H1 (cell line): ENCODE results near the gene GIGYF2.

Source experiments
- EP300 ChIP-seq, 2 experiments: IDR thresholded peaks; 1 replicate in 1 of 2; 2 replicates in 1 of 2; pipeline ENCODE4 v1.6.1; 2011 to 2012; ENCODE audit warnings: low read depth in 2 of 2, low read length in 2 of 2, mild to moderate bottlenecking in 2 of 2, borderline replicate concordance in 1 of 2, inconsistent platforms in 1 of 2, moderate library complexity in 1 of 2
- JUND ChIP-seq: IDR thresholded peaks from 2 replicates; pipeline ENCODE4 v1.6.1; 2011; ENCODE audit warnings: mild to moderate bottlenecking, improper control_type of control experiment, low read length
- POLR2A ChIP-seq, 2 experiments: IDR thresholded peaks; 1 replicate in 1 of 2; 2 replicates in 1 of 2; pipeline ENCODE4 v1.6.1; 2011; ENCODE audit warnings: low read depth in 2 of 2, low read length in 2 of 2, mild to moderate bottlenecking in 2 of 2; ENCODE audit errors: control extremely low read depth in 1 of 2
- POLR2AphosphoS5 ChIP-seq: IDR thresholded peaks from 2 replicates; pipeline ENCODE4 v1.6.1; 2011; ENCODE audit warnings: low read depth, low read length
- RNF2 ChIP-seq: fragments of 200-900, 300-1000 bp; sonication (generic); IDR thresholded peaks from 2 replicates; pipeline ENCODE4 v1.7.1; 2016; ENCODE audit warnings: borderline replicate concordance, low read depth, mild to moderate bottlenecking, antibody characterized with exemption, low read length; ENCODE audit not compliant: poor library complexity, severe bottlenecking; ENCODE audit errors: missing control alignments
- RXRA ChIP-seq: IDR thresholded peaks from 2 replicates; pipeline ENCODE4 v1.6.1; 2011; ENCODE audit warnings: low read depth, mild to moderate bottlenecking, low read length, moderate library complexity; ENCODE audit not compliant: insufficient read depth
- SRF ChIP-seq: IDR thresholded peaks from 2 replicates; pipeline ENCODE4 v1.6.1; 2011; ENCODE audit warnings: mild to moderate bottlenecking, low read depth, low read length, moderate library complexity
- YY1 ChIP-seq: IDR thresholded peaks from 2 replicates; pipeline ENCODE4 v1.6.1; 2011; ENCODE audit warnings: low read depth, mild to moderate bottlenecking, low read length
- TF ChIP-seq, protein P1 (sequence below): IDR thresholded peaks from 2 replicates; pipeline ENCODE4 v1.6.1; 2012; ENCODE audit warnings: low read length, inconsistent platforms

DNA sequence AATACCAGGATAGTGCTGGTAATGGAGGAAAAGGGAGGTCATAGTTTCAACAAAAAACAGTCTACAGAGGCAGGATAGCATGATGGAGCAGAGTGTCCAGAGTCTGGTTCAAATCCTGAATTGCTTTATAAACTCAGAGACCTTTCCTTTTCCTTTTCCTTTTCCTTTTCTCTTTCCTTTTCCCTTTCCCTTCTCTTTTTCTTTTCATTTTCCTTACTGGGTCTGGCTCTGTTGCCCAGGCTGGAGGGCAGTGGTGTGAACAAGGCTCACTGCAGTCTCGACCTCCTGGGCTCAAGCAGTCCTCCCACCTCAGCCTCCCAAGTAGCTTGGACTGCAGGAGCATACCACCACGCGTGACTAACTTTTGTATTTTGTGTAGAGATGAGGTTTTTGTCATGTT lies 31.7 kb downstream of the GIGYF2 start:
- no peak for TF ChIP-seq RXRA
- TF ChIP-seq RNF2 = no peak
- no peak for TF ChIP-seq SRF
- TF ChIP-seq POLR2AphosphoS5 = no peak
- TF ChIP-seq EP300 (IDR thresholded peaks at IDR 0.05; ENCODE audit: borderline replicate concordance in 1 of 2, low read depth in 2 of 2, low read length in 2 of 2) = no peak
- no peak for TF ChIP-seq JUND
- no peak for TF ChIP-seq POLR2A (IDR thresholded peaks at IDR 0.05; ENCODE audit: control extremely low read depth in 1 of 2, low read depth in 2 of 2, low read length in 2 of 2)
- no peak for TF ChIP-seq YY1
- TF ChIP-seq, protein P1, sequence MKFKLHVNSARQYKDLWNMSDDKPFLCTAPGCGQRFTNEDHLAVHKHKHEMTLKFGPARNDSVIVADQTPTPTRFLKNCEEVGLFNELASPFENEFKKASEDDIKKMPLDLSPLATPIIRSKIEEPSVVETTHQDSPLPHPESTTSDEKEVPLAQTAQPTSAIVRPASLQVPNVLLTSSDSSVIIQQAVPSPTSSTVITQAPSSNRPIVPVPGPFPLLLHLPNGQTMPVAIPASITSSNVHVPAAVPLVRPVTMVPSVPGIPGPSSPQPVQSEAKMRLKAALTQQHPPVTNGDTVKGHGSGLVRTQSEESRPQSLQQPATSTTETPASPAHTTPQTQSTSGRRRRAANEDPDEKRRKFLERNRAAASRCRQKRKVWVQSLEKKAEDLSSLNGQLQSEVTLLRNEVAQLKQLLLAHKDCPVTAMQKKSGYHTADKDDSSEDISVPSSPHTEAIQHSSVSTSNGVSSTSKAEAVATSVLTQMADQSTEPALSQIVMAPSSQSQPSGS = no peak
